Measurements from ENCODE around the gene GNL3L. TPM values are rescaled to one million over a fixed set of nuclear protein-coding genes. Genes with fewer than 3 reads are reported as not detected.

The GNL3L gene
- total and polyA plus RNA-seq, 2 of the 13 experiments (the other 11 are each of a cell fraction or from before 2014, with no cell fraction given): 12.1 to 32.6 TPM

- no peak for TF ChIP-seq THYN1 (CRISPR knock-in tag; IDR thresholded peaks at IDR 0.05; ENCODE audit: borderline replicate concordance, low read depth)
- TF ChIP-seq KMT2A (CRISPR knock-in tag; IDR thresholded peaks at IDR 0.05): no peak
- no peak for TF ChIP-seq DMTF1 (CRISPR knock-in tag; IDR thresholded peaks at IDR 0.05)
- TF ChIP-seq ZNF292 (CRISPR knock-in tag; IDR thresholded peaks at IDR 0.05; ENCODE audit: borderline replicate concordance, low read depth): no peak
- TF ChIP-seq KAT8 (CRISPR knock-in tag; IDR thresholded peaks at IDR 0.05): no peak
- no peak for TF ChIP-seq LCORL (IDR thresholded peaks at IDR 0.05)
- TF ChIP-seq LCORL (CRISPR knock-in tag; IDR thresholded peaks at IDR 0.05): no peak
- no peak for TF ChIP-seq ZBTB43 (CRISPR knock-in tag; conservative IDR thresholded peaks at IDR 0.05)
- TF ChIP-seq MED8 (CRISPR knock-in tag; IDR thresholded peaks at IDR 0.05; ENCODE audit: insufficient replicate concordance): no peak
- no peak for TF ChIP-seq ZNF83 (CRISPR knock-in tag; IDR thresholded peaks at IDR 0.05; ENCODE audit: borderline replicate concordance)
- ChIA-PET POLR2A (no interaction called here), CTCF (ENCODE audit: low intra/inter-chr PET ratio, low total read pairs) (no interaction called here)
- Histone ChIP-seq H3K9ac (ENCODE audit: insufficient read depth, low read depth, low read length) (no peak overlapping the region), H3K27me3 (ENCODE audit: control insufficient read depth in 1 of 2, insufficient read depth in 2 of 2, low read length in 2 of 2) (no peaks in the 10 kb centered on the region), H2AFZ (ENCODE audit: low read length) (no peak overlapping the region), H3K9me3 (ENCODE audit: low read length) (no peaks in the 10 kb centered on the region), H3K36me3 (replicated peaks in 1 of 2; ENCODE audit: control insufficient read depth in 1 of 2, insufficient read depth in 2 of 2, low read length in 2 of 2) (no peaks in the 10 kb centered on the region), H3K4me3 (replicated peaks in 1 of 3; ENCODE audit: insufficient read depth in 1 of 3, low read depth in 2 of 3, low read length in 3 of 3) (no peak overlapping the region), H3K4me2 (ENCODE audit: low read depth, low read length) (no peak overlapping the region), H3K79me2 (ENCODE audit: insufficient read depth, low read length) (no peaks in the 10 kb centered on the region), H3K4me1 (ENCODE audit: insufficient read depth, low read length) (no peaks in the 10 kb centered on the region), H3K27ac (ENCODE audit: extremely low read length, insufficient read depth, low read length) (no peak overlapping the region), H4K20me1 (ENCODE audit: insufficient read depth, low read length) (no peaks in the 10 kb centered on the region)
- DNase-seq (ENCODE audit: low spot score) (no peak), FAIRE-seq (no peak), ATAC-seq (no peak)
- intact Hi-C loops (cut with micrococcal nuclease; ENCODE audit: unreplicated experiment) (no loop called here), in situ Hi-C loops (cut with HindIII; ENCODE audit: extremely low pct_ligation_motif_present, low pct_unique_long_range_greater_than_20kb) (no loop called here)
- BruUV-seq (replicated peaks): no TSS peak
- no CpG with 5 or more reads among the region's 1 CpG for WGBS (ENCODE audit: low lambda C conversion rate)
Measured at GRCh38 chrX:54602563-54602962, 72.5 kb downstream of the GNL3L start.

Other genes with a start within 250 kb of the GNL3L start
- gene WNK3, start 172.2 kb upstream of the GNL3L start, total RNA-seq (2016; rRNA removed; fragmentation: Illumina TruSeq; extraction: Trizol): 0.62 and 1.2 TPM in 2 replicates
- gene WNK3, start 172.2 kb upstream of the GNL3L start, polyA plus RNA-seq (2011; rRNA removed): 0.12 and 0.14 TPM in 2 replicates
- gene TSR2, start 89.8 kb upstream of the GNL3L start, total RNA-seq (2016; rRNA removed; fragmentation: Illumina TruSeq; extraction: Trizol): 31.6 and 35.5 TPM in 2 replicates
- 9.5 and 10.9 TPM in 2 replicates for gene TSR2, start 89.8 kb upstream of the GNL3L start, polyA plus RNA-seq (2011; rRNA removed)
- 0.59 and 0.62 TPM in 2 replicates for gene FGD1, start 34.0 kb upstream of the GNL3L start, total RNA-seq (2016; rRNA removed; fragmentation: Illumina TruSeq; extraction: Trizol)
- 0.36 and 0.42 TPM in 2 replicates for gene FGD1, start 34.0 kb upstream of the GNL3L start, polyA plus RNA-seq (2011; rRNA removed)